ENCODE measurements around the gene INMT.

The INMT gene

GRCh38 chr7:30739691-30740090 lies 12.2 kb upstream of the INMT start:
- TF ChIP-seq CTCF (IDR thresholded peaks at IDR 0.05; ENCODE audit: insufficient read depth, low read depth, low read length, missing control alignments): no peak
- DNase-seq (ENCODE audit: low read depth): no peak
- no peak overlapping the region for H3K4me3 ChIP-seq (ENCODE audit: low read length)

GRCh38 chr7:30740417-30741181 lies 11.3 kb upstream of the INMT start:
- DNase-seq (ENCODE audit: low read depth): peak; percentile 90
- no peak overlapping the region for H3K4me3 ChIP-seq (ENCODE audit: low read length)
- TF ChIP-seq CTCF (IDR thresholded peaks at IDR 0.05; ENCODE audit: insufficient read depth, low read depth, low read length, missing control alignments): peak; percentile 99

- H3K4me3 ChIP-seq (ENCODE audit: low read length): no peak overlapping the region
- no peak for TF ChIP-seq CTCF (IDR thresholded peaks at IDR 0.05; ENCODE audit: insufficient read depth, low read depth, low read length, missing control alignments)
- DNase-seq (ENCODE audit: low read depth): no peak
These were observed 10.6 kb upstream of the INMT start for GRCh38 chr7:30741289-30741688.

GRCh38 chr7:30743371-30744074 lies 8.4 kb upstream of the INMT start:
- TF ChIP-seq CTCF (IDR thresholded peaks at IDR 0.05; ENCODE audit: insufficient read depth, low read depth, low read length, missing control alignments): no peak
- no peak overlapping the region for H3K4me3 ChIP-seq (ENCODE audit: low read length)
- peak; percentile 26 for DNase-seq (ENCODE audit: low read depth)

- no peak for DNase-seq (ENCODE audit: low read depth)
- no peak overlapping the region for H3K4me3 ChIP-seq (ENCODE audit: low read length)
- TF ChIP-seq CTCF (IDR thresholded peaks at IDR 0.05; ENCODE audit: insufficient read depth, low read depth, low read length, missing control alignments): no peak
These were observed 7.9 kb upstream of the INMT start for GRCh38 chr7:30744075-30744417.

- H3K4me3 ChIP-seq (ENCODE audit: low read length): no peak overlapping the region
- TF ChIP-seq CTCF (IDR thresholded peaks at IDR 0.05; ENCODE audit: insufficient read depth, low read depth, low read length, missing control alignments): no peak
- no peak for DNase-seq (ENCODE audit: low read depth)
These were observed 6.5 kb upstream of the INMT start for GRCh38 chr7:30745261-30745941.

Measured in epithelial cell of esophagus (primary cell).